ENCODE results near the gene CALB2. TPM values are rescaled to one million over a fixed set of nuclear protein-coding genes. Genes with fewer than 3 reads are reported as not detected.

The CALB2 gene
- total RNA-seq, 1 experiment from 2014 or later = 5.5 TPM

DNA sequence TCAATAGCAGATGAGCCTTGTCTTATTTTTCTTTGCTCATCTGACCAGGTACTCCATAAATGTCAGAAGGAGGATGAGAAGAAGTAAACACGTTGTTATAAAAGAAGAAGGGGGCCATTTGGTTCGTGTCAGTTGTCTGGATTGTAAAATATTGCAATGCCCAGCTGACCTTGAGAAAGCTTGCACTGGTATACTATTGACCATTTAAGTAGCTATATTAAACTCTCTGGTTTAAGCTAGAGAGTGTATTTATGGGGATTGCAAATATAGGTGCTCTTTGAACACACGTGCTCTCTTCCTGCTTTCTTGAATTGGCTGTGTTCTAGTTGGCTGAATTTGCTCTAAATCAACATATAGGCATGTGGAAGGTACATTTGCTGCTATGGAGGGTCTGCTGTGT lies 43.3 kb upstream of the CALB2 start:
- H3K79me2 ChIP-seq (ENCODE audit: insufficient read depth, low read length) = no peaks in the 10 kb centered on the region
- ATAC-seq (no peak), DNase-seq (ENCODE audit: low read depth, low spot score) (no peak)
- H3K4me3 ChIP-seq (replicated peaks in 1 of 2; ENCODE audit: low read depth in 1 of 2, low read length in 2 of 2) = no peak overlapping the region
- TF ChIP-seq EGR1 (IDR thresholded peaks at IDR 0.05; ENCODE audit: low read depth) = no peak
- TF ChIP-seq EZH2 (IDR thresholded peaks at IDR 0.05) = no peak
- TF ChIP-seq JUND (IDR thresholded peaks at IDR 0.05) = no peak
- no peak for TF ChIP-seq CTCF (IDR thresholded peaks at IDR 0.05 in 2 of 3, conservative IDR thresholded peaks at IDR 0.05 in 1 of 3; ENCODE audit: borderline replicate concordance in 1 of 3, insufficient read depth in 1 of 3, low read depth in 2 of 3, low read length in 2 of 3)
- TF ChIP-seq ZBTB33 (IDR thresholded peaks at IDR 0.05; ENCODE audit: extremely low read depth, insufficient replicate concordance, low read length) = no peak
- no peak for TF ChIP-seq SIN3A (IDR thresholded peaks at IDR 0.05; ENCODE audit: low read depth)
- TF ChIP-seq TCF7L2 (IDR thresholded peaks at IDR 0.05; ENCODE audit: borderline replicate concordance, extremely low read depth, insufficient read depth, insufficient read length) = no peak
- no peak for TF ChIP-seq FOSL1 (IDR thresholded peaks at IDR 0.05; ENCODE audit: low read depth)
- TF ChIP-seq CBX3 (IDR thresholded peaks at IDR 0.05; ENCODE audit: low read depth) = no peak
- TF ChIP-seq MAX (IDR thresholded peaks at IDR 0.05) = no peak
- TF ChIP-seq POLR2A (IDR thresholded peaks at IDR 0.05; ENCODE audit: borderline replicate concordance, extremely low read depth, insufficient read depth, insufficient read length) = no peak
- TF ChIP-seq, protein P1, sequence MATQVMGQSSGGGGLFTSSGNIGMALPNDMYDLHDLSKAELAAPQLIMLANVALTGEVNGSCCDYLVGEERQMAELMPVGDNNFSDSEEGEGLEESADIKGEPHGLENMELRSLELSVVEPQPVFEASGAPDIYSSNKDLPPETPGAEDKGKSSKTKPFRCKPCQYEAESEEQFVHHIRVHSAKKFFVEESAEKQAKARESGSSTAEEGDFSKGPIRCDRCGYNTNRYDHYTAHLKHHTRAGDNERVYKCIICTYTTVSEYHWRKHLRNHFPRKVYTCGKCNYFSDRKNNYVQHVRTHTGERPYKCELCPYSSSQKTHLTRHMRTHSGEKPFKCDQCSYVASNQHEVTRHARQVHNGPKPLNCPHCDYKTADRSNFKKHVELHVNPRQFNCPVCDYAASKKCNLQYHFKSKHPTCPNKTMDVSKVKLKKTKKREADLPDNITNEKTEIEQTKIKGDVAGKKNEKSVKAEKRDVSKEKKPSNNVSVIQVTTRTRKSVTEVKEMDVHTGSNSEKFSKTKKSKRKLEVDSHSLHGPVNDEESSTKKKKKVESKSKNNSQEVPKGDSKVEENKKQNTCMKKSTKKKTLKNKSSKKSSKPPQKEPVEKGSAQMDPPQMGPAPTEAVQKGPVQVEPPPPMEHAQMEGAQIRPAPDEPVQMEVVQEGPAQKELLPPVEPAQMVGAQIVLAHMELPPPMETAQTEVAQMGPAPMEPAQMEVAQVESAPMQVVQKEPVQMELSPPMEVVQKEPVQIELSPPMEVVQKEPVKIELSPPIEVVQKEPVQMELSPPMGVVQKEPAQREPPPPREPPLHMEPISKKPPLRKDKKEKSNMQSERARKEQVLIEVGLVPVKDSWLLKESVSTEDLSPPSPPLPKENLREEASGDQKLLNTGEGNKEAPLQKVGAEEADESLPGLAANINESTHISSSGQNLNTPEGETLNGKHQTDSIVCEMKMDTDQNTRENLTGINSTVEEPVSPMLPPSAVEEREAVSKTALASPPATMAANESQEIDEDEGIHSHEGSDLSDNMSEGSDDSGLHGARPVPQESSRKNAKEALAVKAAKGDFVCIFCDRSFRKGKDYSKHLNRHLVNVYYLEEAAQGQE (IDR thresholded peaks at IDR 0.05; ENCODE audit: low read depth) = no peak
- no peak for TF ChIP-seq SRF (IDR thresholded peaks at IDR 0.05; ENCODE audit: low read depth)
- no peaks in the 10 kb centered on the region for H3K36me3 ChIP-seq (ENCODE audit: control insufficient read depth in 1 of 2, insufficient read depth in 2 of 2, low read length in 2 of 2)
- H3K4me2 ChIP-seq (ENCODE audit: low read length) = no peak overlapping the region
- no peaks in the 10 kb centered on the region for H3K4me1 ChIP-seq (ENCODE audit: control insufficient read depth in 1 of 2, insufficient read depth in 2 of 2, low read length in 2 of 2)
- BruUV-seq (replicated peaks) = no TSS peak
- peaks cover 21% of the 10 kb centered on the region; the same call in 1 of the 2 replicates for H3K27me3 ChIP-seq (ENCODE audit: insufficient read depth, low read length)
- H3K9me3 ChIP-seq (ENCODE audit: control insufficient read depth in 1 of 2, insufficient read depth in 1 of 2, low read depth in 1 of 2, low read length in 2 of 2) = no peaks in the 10 kb centered on the region
- H3K27ac ChIP-seq (ENCODE audit: low read depth, low read length) = no peak overlapping the region
- no peak overlapping the region for H2AFZ ChIP-seq (ENCODE audit: low read depth, low read length, poor library complexity, severe bottlenecking)
- H3K9ac ChIP-seq (ENCODE audit: low read length) = no peak overlapping the region
- RAD21 ChIA-PET (ENCODE audit: low non-redundant PET in 1 of 2, low total read pairs in 2 of 2, uncharacterized antibody in 2 of 2, unreplicated experiment in 2 of 2) = no interaction called here
- CTCF ChIA-PET = no interaction called here
- H3K9me2 ChIP-seq (ENCODE audit: insufficient read depth) = no peaks in the 10 kb centered on the region
- POLR2A ChIA-PET = no interaction called here
- intact Hi-C loops (cut with micrococcal nuclease) = no loop called here
- no peaks in the 10 kb centered on the region for H4K20me1 ChIP-seq (ENCODE audit: insufficient read depth)
